Nephron (organoid): ENCODE data around the gene MSI2.

Experiments
- H3K27ac Mint-ChIP-seq, 3 experiments: 2 replicates each; pipeline ENCODE4 v1.8.0; 2020; ENCODE audit warnings: mixed read lengths in 3 of 3, mild to moderate bottlenecking in 2 of 3, moderate library complexity in 1 of 3
- H3K27me3 Mint-ChIP-seq: 2 replicates; pipeline ENCODE4 v1.8.0; 2021; ENCODE audit warnings: low read depth, mild to moderate bottlenecking, moderate library complexity, mixed read lengths
- H3K36me3 Mint-ChIP-seq: 2 replicates; pipeline ENCODE4 v1.8.0; 2020; ENCODE audit warnings: low read depth, mixed read lengths
- H3K4me1 Mint-ChIP-seq: 2 replicates; pipeline ENCODE4 v1.8.0; 2020; ENCODE audit warnings: mixed read lengths
- H3K4me3 Mint-ChIP-seq, 3 experiments: 2 replicates each; pipeline ENCODE4 v1.8.0; 2020; ENCODE audit warnings: mild to moderate bottlenecking in 3 of 3, mixed read lengths in 3 of 3, moderate library complexity in 2 of 3
- H3K9me3 Mint-ChIP-seq: 2 replicates; pipeline ENCODE4 v1.8.0; 2020; ENCODE audit warnings: mixed read lengths
- CTCF ChIP-seq, 3 experiments: fragments of 200-600 bp; sonication (generic); IDR thresholded peaks; one replicate each; pipeline ENCODE4 v1.5.0; 2021; ENCODE audit warnings: antibody characterized with exemption in 3 of 3; ENCODE audit not compliant: unreplicated experiment in 3 of 3

The MSI2 gene

DNA sequence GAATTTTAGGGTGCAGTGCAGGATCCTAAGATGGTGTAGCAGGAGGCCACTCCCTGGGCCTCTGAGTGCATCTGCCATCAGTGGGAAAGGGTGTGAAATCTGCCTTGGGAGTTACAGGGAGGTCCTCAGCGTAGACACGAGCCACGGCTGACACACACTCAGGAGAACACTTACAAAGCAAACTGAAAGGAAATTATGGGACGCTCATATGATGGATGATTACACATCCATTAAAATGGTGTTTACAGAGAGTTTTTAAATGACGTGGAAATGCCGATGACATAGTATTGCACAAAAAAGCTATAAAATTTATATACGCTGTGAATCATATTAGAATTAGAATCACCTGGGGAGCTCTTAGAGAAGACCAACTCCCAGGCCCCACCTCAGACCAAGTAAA is 313.5 kb downstream of the MSI2 start:
- peaks cover 69% of the 10 kb centered on the region for H3K27me3 Mint-ChIP-seq
- no peak for TF ChIP-seq CTCF (IDR thresholded peaks at IDR 0.05; ENCODE audit: unreplicated experiment in 3 of 3)
- peaks cover 9% of the 10 kb centered on the region for H3K36me3 Mint-ChIP-seq
- H3K27ac Mint-ChIP-seq: no peak overlapping the region
- no peak overlapping the region for H3K4me3 Mint-ChIP-seq
- peaks cover 31% of the 10 kb centered on the region for H3K4me1 Mint-ChIP-seq
- H3K9me3 Mint-ChIP-seq: no peaks in the 10 kb centered on the region

- no peak for TF ChIP-seq CTCF (IDR thresholded peaks at IDR 0.05; ENCODE audit: unreplicated experiment in 3 of 3)
- Mint-ChIP-seq H3K27ac (peak overlapping the region in 1 of 3 experiments; percentile 32), H3K9me3 (no peaks in the 10 kb centered on the region), H3K36me3 (peaks cover 4% of the 10 kb centered on the region), H3K27me3 (peaks cover 68% of the 10 kb centered on the region), H3K4me3 (no peak overlapping the region), H3K4me1 (peaks cover 27% of the 10 kb centered on the region)
These were observed 314.5 kb downstream of the MSI2 start for GRCh38 chr17:57570724-57571344.

DNA sequence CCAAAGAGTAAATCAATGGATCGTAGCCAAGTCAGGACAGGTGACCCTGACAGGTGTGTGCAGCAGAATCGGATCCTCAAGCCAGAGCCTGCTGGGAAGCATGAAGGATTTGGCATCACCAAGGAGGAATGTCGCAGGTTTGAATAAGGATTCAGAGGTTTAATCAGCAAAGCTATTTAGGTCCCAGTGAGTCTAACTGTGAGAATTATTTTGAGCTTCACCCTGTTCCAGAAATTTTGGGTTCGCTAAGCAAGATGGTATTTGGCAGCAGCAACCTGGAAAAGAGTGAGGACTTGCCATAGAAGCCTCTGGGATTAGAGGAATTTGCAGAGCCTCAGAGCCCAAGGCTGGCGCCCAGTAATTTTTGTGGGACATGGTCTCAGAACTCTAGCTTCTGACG is 315.7 kb downstream of the MSI2 start:
- H3K4me3 Mint-ChIP-seq: no peak overlapping the region
- peaks cover 4% of the 10 kb centered on the region for H3K36me3 Mint-ChIP-seq
- H3K27me3 Mint-ChIP-seq: peaks cover 71% of the 10 kb centered on the region
- TF ChIP-seq CTCF (IDR thresholded peaks at IDR 0.05; ENCODE audit: unreplicated experiment in 3 of 3): no peak
- H3K27ac Mint-ChIP-seq: peak overlapping the region in 1 of 3 experiments; percentile 18
- H3K4me1 Mint-ChIP-seq: peaks cover 33% of the 10 kb centered on the region
- H3K9me3 Mint-ChIP-seq: no peaks in the 10 kb centered on the region

- Mint-ChIP-seq H3K27me3 (peaks cover 67% of the 10 kb centered on the region), H3K4me1 (peaks cover 37% of the 10 kb centered on the region), H3K27ac (no peak overlapping the region), H3K4me3 (no peak overlapping the region), H3K36me3 (peaks cover 4% of the 10 kb centered on the region), H3K9me3 (no peaks in the 10 kb centered on the region)
- no peak for TF ChIP-seq CTCF (IDR thresholded peaks at IDR 0.05; ENCODE audit: unreplicated experiment in 3 of 3)
These were observed 316.3 kb downstream of the MSI2 start for GRCh38 chr17:57572600-57572999.

GRCh38 chr17:57574040-57574513 is 317.8 kb downstream of the MSI2 start:
- Mint-ChIP-seq H3K9me3 (no peaks in the 10 kb centered on the region), H3K27ac (peak overlapping the region in 1 of 3 experiments; percentile 4), H3K27me3 (peaks cover 56% of the 10 kb centered on the region), H3K4me3 (no peak overlapping the region), H3K4me1 (peaks cover 47% of the 10 kb centered on the region), H3K36me3 (peaks cover 4% of the 10 kb centered on the region)
- TF ChIP-seq CTCF (IDR thresholded peaks at IDR 0.05; ENCODE audit: unreplicated experiment in 3 of 3): no peak

GRCh38 chr17:57576744-57577143 is 320.4 kb downstream of the MSI2 start:
- peaks cover 50% of the 10 kb centered on the region for H3K27me3 Mint-ChIP-seq
- no peaks in the 10 kb centered on the region for H3K9me3 Mint-ChIP-seq
- H3K27ac Mint-ChIP-seq: peak overlapping the region in 2 of 3 experiments; percentile 61 to 94
- TF ChIP-seq CTCF (IDR thresholded peaks at IDR 0.05; ENCODE audit: unreplicated experiment in 3 of 3): no peak
- peaks cover 53% of the 10 kb centered on the region for H3K4me1 Mint-ChIP-seq
- H3K4me3 Mint-ChIP-seq: peak overlapping the region in 2 of 3 experiments; percentile 24 to 58
- no peaks in the 10 kb centered on the region for H3K36me3 Mint-ChIP-seq
